ENCODE measurements around the gene BEAN1. TPM values are rescaled to one million over a fixed set of nuclear protein-coding genes. Genes with fewer than 3 reads are reported as not detected.

Gene BEAN1
- total RNA-seq, 6 donors from 2014 or later = 0.22 to 1.0 (median 0.35) TPM; not detected in 2

DNA sequence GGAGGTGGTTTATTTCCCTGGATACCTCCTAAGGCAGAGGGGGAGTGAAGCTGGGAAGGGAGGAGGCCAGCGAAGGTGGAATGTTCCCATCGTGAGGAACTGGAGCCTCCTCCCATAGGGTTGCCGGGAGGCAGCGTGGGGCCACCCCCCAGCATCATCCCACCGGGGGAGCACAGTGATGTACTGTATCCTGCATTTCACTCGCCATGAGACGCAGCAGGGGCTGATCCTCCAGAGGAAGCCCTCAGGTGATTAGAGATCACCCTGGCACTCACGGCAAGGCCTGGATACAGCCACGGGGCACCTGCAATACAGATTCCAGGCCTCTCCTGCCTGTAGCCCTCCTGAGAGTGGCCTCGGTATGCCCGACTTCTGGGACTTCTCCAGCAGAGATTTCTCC, 25.5 kb upstream of the BEAN1 start:
- Histone ChIP-seq H3K36me3 (peaks cover 0 to 62% (median 15%) of the 10 kb centered on the region in 4 donors), H3K4me1 (peaks cover 0 to 7% (median 2%) of the 10 kb centered on the region in 4 donors), H3K27me3 (no peaks in the 10 kb centered on the region), H3K9me3 (no peaks in the 10 kb centered on the region), H3K27ac (no peak overlapping the region), H3K4me3 (no peak overlapping the region)
- TF ChIP-seq POLR2AphosphoS5 (IDR thresholded peaks at IDR 0.05) (no peak), EP300 (IDR thresholded peaks at IDR 0.05) (no peak), POLR2A (IDR thresholded peaks at IDR 0.05) (no peak)
- TF ChIP-seq, protein P1, sequence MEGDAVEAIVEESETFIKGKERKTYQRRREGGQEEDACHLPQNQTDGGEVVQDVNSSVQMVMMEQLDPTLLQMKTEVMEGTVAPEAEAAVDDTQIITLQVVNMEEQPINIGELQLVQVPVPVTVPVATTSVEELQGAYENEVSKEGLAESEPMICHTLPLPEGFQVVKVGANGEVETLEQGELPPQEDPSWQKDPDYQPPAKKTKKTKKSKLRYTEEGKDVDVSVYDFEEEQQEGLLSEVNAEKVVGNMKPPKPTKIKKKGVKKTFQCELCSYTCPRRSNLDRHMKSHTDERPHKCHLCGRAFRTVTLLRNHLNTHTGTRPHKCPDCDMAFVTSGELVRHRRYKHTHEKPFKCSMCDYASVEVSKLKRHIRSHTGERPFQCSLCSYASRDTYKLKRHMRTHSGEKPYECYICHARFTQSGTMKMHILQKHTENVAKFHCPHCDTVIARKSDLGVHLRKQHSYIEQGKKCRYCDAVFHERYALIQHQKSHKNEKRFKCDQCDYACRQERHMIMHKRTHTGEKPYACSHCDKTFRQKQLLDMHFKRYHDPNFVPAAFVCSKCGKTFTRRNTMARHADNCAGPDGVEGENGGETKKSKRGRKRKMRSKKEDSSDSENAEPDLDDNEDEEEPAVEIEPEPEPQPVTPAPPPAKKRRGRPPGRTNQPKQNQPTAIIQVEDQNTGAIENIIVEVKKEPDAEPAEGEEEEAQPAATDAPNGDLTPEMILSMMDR (IDR thresholded peaks at IDR 0.05) = no peak
- ATAC-seq (ENCODE audit: low FRiP score in 2 of 2) = no peak
- 68 to 86% methylated on average over 7 of the region's 11 CpGs for WGBS, 2 donors
- DNase-seq = no peak

DNA sequence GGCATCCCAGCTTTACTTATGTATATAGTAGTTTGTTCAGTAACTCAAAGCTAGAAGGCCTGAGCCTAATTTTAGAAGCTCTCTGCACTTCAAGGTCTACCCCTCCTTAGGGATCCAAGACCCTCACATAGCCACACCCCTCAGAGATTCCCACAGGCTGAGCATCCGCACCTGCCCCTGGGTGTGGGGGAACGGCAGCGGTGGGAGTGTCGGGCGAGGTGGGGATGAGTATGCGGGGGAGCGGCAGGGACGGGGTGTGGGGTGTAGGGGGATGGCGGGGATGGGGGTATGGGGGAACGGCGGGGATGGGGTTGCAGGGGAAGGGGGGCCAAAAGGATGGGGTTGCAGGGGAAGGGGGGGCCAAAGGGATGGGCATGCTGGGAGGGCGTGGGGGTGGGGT, 24.9 kb upstream of the BEAN1 start:
- Histone ChIP-seq H3K27ac (no peak overlapping the region), H3K4me3 (no peak overlapping the region), H3K27me3 (no peaks in the 10 kb centered on the region), H3K9me3 (no peaks in the 10 kb centered on the region), H3K36me3 (peaks cover 0 to 60% (median 15%) of the 10 kb centered on the region in 4 donors), H3K4me1 (peaks cover 5 to 12% (median 8%) of the 10 kb centered on the region in 4 donors)
- TF ChIP-seq POLR2AphosphoS5 (IDR thresholded peaks at IDR 0.05) = no peak
- no peak for TF ChIP-seq POLR2A (IDR thresholded peaks at IDR 0.05)
- no peak for TF ChIP-seq EP300 (IDR thresholded peaks at IDR 0.05)
- TF ChIP-seq, protein P1 (IDR thresholded peaks at IDR 0.05) = no peak
- DNase-seq = no peak
- 84 to 100% methylated on average over 4 of the region's 12 CpGs for WGBS, 2 donors
- no peak for ATAC-seq (ENCODE audit: low FRiP score in 2 of 2)

DNA sequence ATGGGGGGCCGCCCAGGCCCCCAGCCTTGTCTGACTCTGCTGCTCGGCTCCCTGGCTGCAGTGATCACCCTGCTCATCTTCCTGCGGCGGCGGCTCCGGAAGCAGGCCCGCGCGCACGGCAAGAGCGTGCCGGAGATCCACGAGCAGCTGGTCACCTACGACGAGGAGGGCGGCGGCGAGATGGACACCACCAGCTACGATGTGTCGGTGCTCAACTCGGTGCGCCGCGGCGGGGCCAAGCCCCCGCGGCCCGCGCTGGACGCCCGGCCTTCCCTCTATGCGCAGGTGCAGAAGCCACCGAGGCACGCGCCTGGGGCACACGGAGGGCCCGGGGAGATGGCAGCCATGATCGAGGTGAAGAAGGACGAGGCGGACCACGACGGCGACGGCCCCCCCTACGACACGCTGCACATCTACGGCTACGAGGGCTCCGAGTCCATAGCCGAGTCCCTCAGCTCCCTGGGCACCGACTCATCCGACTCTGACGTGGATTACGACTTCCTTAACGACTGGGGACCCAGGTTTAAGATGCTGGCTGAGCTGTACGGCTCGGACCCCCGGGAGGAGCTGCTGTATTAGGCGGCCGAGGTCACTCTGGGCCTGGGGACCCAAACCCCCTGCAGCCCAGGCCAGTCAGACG, 24.4 kb upstream of the BEAN1 start:
- 84 to 91% methylated on average over 12 to 53 of the region's 61 CpGs for WGBS, 2 donors
- H3K36me3 ChIP-seq = peaks cover 0 to 55% (median 15%) of the 10 kb centered on the region in 4 donors
- TF ChIP-seq POLR2A (IDR thresholded peaks at IDR 0.05) (no peak), POLR2AphosphoS5 (IDR thresholded peaks at IDR 0.05) (no peak), EP300 (IDR thresholded peaks at IDR 0.05) (no peak)
- TF ChIP-seq, protein P1 (IDR thresholded peaks at IDR 0.05) = no peak
- no peaks in the 10 kb centered on the region for H3K9me3 ChIP-seq
- no peak overlapping the region for H3K4me3 ChIP-seq
- no peaks in the 10 kb centered on the region for H3K27me3 ChIP-seq
- no peak for ATAC-seq (ENCODE audit: low FRiP score in 2 of 2)
- no peak overlapping the region for H3K27ac ChIP-seq
- peak in 1 of 2 donors; percentile 79 for DNase-seq
- peaks cover 8 to 16% (median 10%) of the 10 kb centered on the region in 4 donors for H3K4me1 ChIP-seq

DNA sequence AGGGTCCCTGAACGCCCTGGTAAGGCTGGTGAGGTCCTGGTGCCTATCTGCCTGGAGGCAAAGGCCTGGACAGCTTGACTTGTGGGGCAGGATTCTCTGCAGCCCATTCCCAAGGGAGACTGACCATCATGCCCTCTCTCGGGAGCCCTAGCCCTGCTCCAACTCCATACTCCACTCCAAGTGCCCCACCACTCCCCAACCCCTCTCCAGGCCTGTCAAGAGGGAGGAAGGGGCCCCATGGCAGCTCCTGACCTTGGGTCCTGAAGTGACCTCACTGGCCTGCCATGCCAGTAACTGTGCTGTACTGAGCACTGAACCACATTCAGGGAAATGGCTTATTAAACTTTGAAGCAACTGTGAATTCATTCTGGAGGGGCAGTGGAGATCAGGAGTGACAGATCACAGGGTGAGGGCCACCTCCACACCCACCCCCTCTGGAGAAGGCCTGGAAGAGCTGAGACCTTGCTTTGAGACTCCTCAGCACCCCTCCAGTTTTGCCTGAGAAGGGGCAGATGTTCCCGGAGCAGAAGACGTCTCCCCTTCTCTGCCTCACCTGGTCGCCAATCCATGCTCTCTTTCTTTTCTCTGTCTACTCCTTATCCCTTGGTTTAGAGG, 23.5 kb upstream of the BEAN1 start:
- TF ChIP-seq POLR2A (IDR thresholded peaks at IDR 0.05) (no peak), EP300 (IDR thresholded peaks at IDR 0.05) (no peak), POLR2AphosphoS5 (IDR thresholded peaks at IDR 0.05) (no peak)
- TF ChIP-seq, protein P1 (IDR thresholded peaks at IDR 0.05) = no peak
- DNase-seq (no peak), ATAC-seq (ENCODE audit: low FRiP score in 2 of 2) (no peak)
- Histone ChIP-seq H3K27me3 (no peaks in the 10 kb centered on the region), H3K4me1 (peaks cover 17 to 25% (median 19%) of the 10 kb centered on the region in 4 donors), H3K27ac (no peak overlapping the region), H3K9me3 (no peaks in the 10 kb centered on the region), H3K36me3 (peaks cover 0 to 45% (median 11%) of the 10 kb centered on the region in 4 donors), H3K4me3 (no peak overlapping the region)
- 78 to 93% methylated on average over 4 to 5 of the region's 5 CpGs for WGBS, 2 donors
